SU-DHL-6 (cell line): ENCODE results near the gene DPYSL5.

Experiments used
- H2AFZ ChIP-seq: fragments of 200-600 bp; sonication (generic); 2 replicates; pipeline ENCODE4 v1.6.1; 2014; ENCODE audit warnings: low read depth, mild to moderate bottlenecking, moderate library complexity, mixed read lengths, antibody characterized with exemption, low read length; ENCODE audit not compliant: severe bottlenecking
- H3F3A ChIP-seq: fragments of 200-600 bp; shearing (Covaris generic); 2 replicates; pipeline ENCODE4 v1.6.0; 2016; ENCODE audit warnings: antibody characterized with exemption, mild to moderate bottlenecking; ENCODE audit not compliant: insufficient read depth
- H3K27ac ChIP-seq: fragments of 200-600 bp; sonication (generic); 2 replicates; pipeline ENCODE4 v1.5.1; 2016; ENCODE audit warnings: low read depth, mild to moderate bottlenecking, low read length, moderate library complexity, mixed read lengths
- H3K27me3 ChIP-seq: fragments of 200-600 bp; sonication (generic), shearing (Covaris generic); 2 replicates; pipeline ENCODE4 v1.6.0; 2014; ENCODE audit warnings: mild to moderate bottlenecking, low read length
- H3K36me3 ChIP-seq: fragments of 200-600 bp; sonication (generic); 2 replicates; pipeline ENCODE4 v1.6.1; 2014; ENCODE audit warnings: mild to moderate bottlenecking, low read length, mixed read lengths
- H3K4me2 ChIP-seq: fragments of 300-600, 200-600 bp; shearing (Covaris generic), sonication (generic); 2 replicates; pipeline ENCODE4 v1.6.0; 2014; ENCODE audit warnings: low read length, low read depth, mild to moderate bottlenecking; ENCODE audit not compliant: poor library complexity, severe bottlenecking
- H3K4me3 ChIP-seq: fragments of 200-600 bp; sonication (generic); 2 replicates; pipeline ENCODE4 v1.5.1; 2014; ENCODE audit warnings: antibody characterized with exemption, low read length, mild to moderate bottlenecking, mixed read lengths; ENCODE audit not compliant: insufficient read depth, poor library complexity, severe bottlenecking
- H3K79me2 ChIP-seq: fragments of 200-600 bp; sonication (generic); 2 replicates; pipeline ENCODE4 v1.6.1; 2014; ENCODE audit warnings: mild to moderate bottlenecking, low read length, moderate library complexity; ENCODE audit not compliant: insufficient read depth
- H3K9ac ChIP-seq: fragments of 200-600 bp; sonication (generic); 2 replicates; pipeline ENCODE4 v1.7.0; 2014; ENCODE audit warnings: mild to moderate bottlenecking, low read length
- H3K9me2 ChIP-seq: fragments of 200-600 bp; sonication (generic); replicated peaks from 2 replicates; pipeline ENCODE4 v1.6.1; 2014; ENCODE audit warnings: low read length; ENCODE audit not compliant: insufficient read depth
- H3K9me3 ChIP-seq: fragments of 200-600 bp; sonication (generic); 2 replicates; pipeline ENCODE4 v1.6.1; 2014; ENCODE audit warnings: low read length, mixed read lengths; ENCODE audit not compliant: insufficient read depth
- H4K20me1 ChIP-seq: fragments of 200-600 bp; sonication (generic); 2 replicates; pipeline ENCODE4 v1.6.1; 2014; ENCODE audit warnings: low read depth, mild to moderate bottlenecking, antibody characterized with exemption, low read length, moderate library complexity, mixed read lengths
- CTCF ChIP-seq: fragments of 200-600 bp; sonication (generic); IDR thresholded peaks from one replicate; pipeline ENCODE4 v1.5.1; 2017; ENCODE audit warnings: antibody characterized with exemption, mild to moderate bottlenecking, low read length, moderate library complexity; ENCODE audit not compliant: insufficient read depth, poor library complexity, severe bottlenecking
- EZH2phosphoT487 ChIP-seq: fragments of 200-600 bp; sonication (generic), shearing (Covaris generic); conservative IDR thresholded peaks from 2 replicates; pipeline ENCODE4 v1.6.1; 2018; ENCODE audit warnings: mild to moderate bottlenecking, antibody characterized with exemption, low read length, moderate library complexity, mixed read lengths

The DPYSL5 gene

GRCh38 chr2:26805241-26805676, 42.7 kb upstream of the DPYSL5 start:
- Histone ChIP-seq H3K4me2 (no peak overlapping the region), H3K4me3 (no peak overlapping the region), H3K9me2 (no peaks in the 10 kb centered on the region), H3K36me3 (no peaks in the 10 kb centered on the region), H3K9me3 (no peaks in the 10 kb centered on the region), H3K9ac (no peak overlapping the region), H3K27ac (no peak overlapping the region), H3K27me3 (no peaks in the 10 kb centered on the region), H4K20me1 (no peaks in the 10 kb centered on the region), H3K79me2 (no peaks in the 10 kb centered on the region), H2AFZ (no peak overlapping the region), H3F3A (no peaks in the 10 kb centered on the region; the same call in 1 of the 2 replicates)
- TF ChIP-seq CTCF, result no peak
- TF ChIP-seq EZH2phosphoT487, result no peak

GRCh38 chr2:26807788-26808460, 40.0 kb upstream of the DPYSL5 start:
- no peaks in the 10 kb centered on the region for H3K79me2 ChIP-seq
- no peaks in the 10 kb centered on the region for H3K9me3 ChIP-seq
- no peaks in the 10 kb centered on the region for H3K9me2 ChIP-seq
- no peaks in the 10 kb centered on the region for H3K27me3 ChIP-seq
- no peaks in the 10 kb centered on the region for H4K20me1 ChIP-seq
- no peak overlapping the region for H3K9ac ChIP-seq
- no peak overlapping the region for H2AFZ ChIP-seq
- no peak overlapping the region for H3K27ac ChIP-seq
- no peaks in the 10 kb centered on the region for H3F3A ChIP-seq
- no peak for TF ChIP-seq EZH2phosphoT487
- no peak for TF ChIP-seq CTCF
- H3K36me3 ChIP-seq, result no peaks in the 10 kb centered on the region
- H3K4me3 ChIP-seq, result no peak overlapping the region
- no peak overlapping the region for H3K4me2 ChIP-seq

- Histone ChIP-seq H3K9me3 (no peaks in the 10 kb centered on the region), H3K4me2 (no peak overlapping the region), H3K36me3 (no peaks in the 10 kb centered on the region), H3K27me3 (no peaks in the 10 kb centered on the region), H3K79me2 (no peaks in the 10 kb centered on the region), H4K20me1 (no peaks in the 10 kb centered on the region), H3K9me2 (no peaks in the 10 kb centered on the region), H3K4me3 (no peak overlapping the region), H2AFZ (no peak overlapping the region), H3K9ac (no peak overlapping the region), H3K27ac (no peak overlapping the region), H3F3A (no peaks in the 10 kb centered on the region)
- no peak for TF ChIP-seq CTCF
- TF ChIP-seq EZH2phosphoT487, result no peak
Measured at GRCh38 chr2:26809211-26809610, 38.7 kb upstream of the DPYSL5 start.
